Stimulated activated naive CD4-positive, alpha-beta T cell (primary cell): Measurements from ENCODE around the gene COX7A2L.
A peak's percentile ranks its signal among the peaks of the same experiment; 100 is the strongest.
"Not testable (repeated sequence)": the region's sequence is repeated elsewhere in the genome, so short reads cannot be mapped to it uniquely, and the experiment has no call there.

Experiments
- DNase-seq, 6 experiments: peaks; one replicate each; lab custom pipeline; 2025; lab: John Stamatoyannopoulos, UW

The COX7A2L gene, protein sequence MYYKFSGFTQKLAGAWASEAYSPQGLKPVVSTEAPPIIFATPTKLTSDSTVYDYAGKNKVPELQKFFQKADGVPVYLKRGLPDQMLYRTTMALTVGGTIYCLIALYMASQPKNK

DNA sequence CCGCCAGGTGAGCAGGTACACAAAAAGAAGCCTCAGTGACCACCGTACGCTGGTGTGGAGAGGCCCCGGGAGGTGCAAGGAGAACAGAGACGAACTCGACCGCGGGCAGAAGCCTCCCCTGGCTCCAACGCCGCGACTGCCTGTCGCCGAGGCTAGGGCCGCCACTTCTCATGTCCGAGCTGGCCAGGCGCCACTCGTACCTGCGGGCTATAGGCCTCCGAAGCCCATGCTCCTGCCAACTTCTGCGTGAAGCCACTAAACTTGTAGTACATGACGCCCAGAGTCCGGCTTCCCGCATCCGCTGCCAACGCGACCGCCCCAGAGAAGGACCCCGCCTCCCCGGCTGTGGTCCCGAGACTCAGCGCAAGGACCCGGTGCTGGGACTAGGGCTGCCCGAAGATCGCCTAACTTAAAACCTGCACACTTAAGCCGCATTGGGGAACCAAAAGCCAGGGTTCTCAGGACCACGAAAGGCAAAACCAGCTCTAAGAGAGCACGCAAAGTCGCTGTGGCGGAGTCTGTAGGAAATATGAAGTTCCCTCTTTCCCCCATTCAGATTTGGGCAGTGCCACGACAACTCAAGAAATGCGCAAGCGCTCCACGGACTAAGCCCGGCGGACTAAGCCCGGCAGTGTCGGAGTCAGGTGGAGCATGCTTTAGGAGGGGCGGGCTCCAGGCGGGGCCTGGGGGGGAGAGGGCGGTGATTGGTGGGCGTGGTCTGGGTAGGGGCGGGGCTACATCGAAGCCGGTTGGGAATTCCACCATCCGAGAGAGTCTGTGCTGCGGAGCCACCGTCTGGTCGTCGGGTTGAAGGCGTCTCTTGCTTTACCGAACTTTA, at the start of gene COX7A2L:
Gene COX7A2L (minus strand): TSS at position 328 of the 838 bp plus-strand sequence. CDS start 56 bp downstream, at position 272.
- peak; percentile 95 to 100 (median 98) for DNase-seq

DNA sequence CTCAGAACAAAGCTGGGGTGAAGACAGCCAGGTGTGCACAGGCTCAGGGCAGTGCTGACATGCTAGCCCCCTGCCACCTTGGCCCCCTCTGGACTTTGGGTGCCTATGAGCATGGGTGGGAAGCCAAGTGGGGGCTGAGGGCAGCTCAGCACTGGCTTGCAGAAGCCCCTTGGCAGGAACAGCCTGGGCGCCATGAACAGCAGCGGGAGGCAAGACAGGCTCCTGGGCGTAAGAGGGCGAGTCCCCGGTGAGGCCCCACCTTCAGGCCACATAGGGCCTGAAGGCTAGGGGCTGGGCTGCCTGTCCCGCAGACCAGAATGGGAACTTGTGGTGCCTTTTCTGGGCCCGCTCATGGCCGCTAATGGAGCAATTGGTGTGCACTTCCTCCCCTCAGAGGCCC, 47.0 kb upstream of the COX7A2L start:
- DNase-seq: no peak

DNA sequence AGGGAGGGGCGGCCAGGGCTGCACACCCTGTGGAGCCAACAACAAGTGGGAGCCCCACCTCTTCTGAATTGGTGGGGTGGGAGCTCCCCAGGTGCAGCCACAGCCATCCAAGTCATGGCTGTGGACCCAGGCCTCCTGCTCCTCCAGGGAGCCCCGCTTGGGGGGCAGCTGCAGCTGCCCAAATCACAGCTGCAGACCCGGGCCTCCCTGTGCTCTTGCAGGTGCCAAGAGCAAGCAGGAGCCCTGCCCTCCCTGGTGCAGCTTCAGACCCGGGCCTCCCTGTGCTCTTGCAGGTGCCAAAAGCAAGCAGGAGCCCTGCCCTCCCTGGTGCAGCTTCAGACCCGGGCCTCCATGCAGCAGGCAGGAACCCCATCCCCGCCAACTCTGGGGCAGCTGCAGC, 46.5 kb upstream of the COX7A2L start:
- no peak for DNase-seq

DNA sequence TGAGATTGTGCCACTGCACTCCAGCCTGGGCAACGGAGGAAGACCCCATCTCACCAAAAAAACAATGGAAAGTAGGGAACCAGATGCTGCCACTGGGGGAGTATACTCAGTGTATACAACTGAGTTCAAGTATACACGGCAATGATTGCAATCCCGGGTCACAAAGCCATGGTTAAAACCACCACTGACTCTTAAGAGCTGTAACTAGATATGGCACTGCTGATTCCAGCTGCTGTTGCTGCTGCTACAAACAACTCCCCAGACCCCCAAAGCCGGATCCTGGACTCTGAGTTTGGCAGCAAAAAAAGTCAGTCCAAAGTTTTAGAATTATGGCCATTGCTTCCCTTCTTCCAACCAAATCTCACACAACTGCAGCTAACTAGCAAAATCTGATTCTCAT, 43.7 kb upstream of the COX7A2L start:
- DNase-seq: no peak

DNA sequence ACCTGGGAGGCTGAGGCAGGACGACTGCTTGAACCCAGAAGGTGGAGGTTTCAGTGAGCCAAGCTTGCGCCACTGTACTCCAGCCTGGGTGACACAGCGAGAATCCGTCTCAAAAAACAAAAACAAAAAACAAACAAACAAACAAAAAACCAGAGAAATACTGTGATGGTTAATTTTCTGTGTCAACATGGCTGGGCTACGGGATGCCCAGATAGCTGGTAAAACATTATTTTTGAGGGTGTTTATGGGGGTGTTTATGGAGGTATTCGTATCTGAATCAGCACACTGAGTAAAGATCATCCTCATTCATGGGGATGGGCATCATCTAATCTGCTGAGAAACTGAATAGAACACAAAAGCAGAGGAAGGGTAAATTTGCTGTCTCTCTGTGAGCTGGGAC, 40.8 kb upstream of the COX7A2L start:
- DNase-seq: no peak

DNA sequence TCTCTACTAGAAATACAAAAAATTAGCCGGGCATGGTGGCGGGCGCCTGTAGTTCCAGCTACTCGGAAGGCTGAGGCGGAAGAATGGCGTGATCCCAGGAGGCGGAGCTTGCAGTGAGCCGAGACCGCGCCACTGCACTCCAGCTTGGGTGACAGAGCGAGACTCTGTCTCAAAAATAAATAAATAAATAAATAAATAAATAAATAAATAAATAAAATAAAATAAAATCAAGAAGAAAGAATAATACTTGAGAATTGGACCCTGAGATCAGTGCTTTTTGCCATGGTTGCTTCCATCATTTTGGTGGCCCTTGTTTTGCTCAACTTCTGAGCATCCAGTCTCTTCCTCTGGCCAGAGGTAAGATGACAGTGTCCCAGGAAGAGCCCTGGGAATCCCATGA, 37.0 kb upstream of the COX7A2L start:
- DNase-seq: not testable (repeated sequence)

DNA sequence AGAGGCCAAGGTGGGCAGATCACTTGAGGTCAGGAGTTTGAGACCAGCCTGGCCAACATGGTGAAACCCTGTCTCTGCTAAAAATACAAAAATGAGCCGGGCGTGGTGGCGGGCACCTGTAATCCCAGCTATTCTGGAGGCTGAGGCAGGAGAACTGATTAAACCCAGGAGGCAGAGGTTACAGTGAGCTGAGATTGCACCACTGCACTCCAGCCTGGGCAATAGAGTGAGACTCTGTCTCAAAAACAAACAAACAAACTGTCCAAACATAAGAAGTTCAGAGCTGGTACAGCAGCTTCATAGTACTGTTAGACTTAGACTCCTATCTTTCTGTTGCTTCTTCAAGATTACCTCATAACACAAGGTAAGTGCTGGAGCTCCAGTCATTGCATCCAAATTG, 32.3 kb upstream of the COX7A2L start:
- DNase-seq: not testable (repeated sequence)

DNA sequence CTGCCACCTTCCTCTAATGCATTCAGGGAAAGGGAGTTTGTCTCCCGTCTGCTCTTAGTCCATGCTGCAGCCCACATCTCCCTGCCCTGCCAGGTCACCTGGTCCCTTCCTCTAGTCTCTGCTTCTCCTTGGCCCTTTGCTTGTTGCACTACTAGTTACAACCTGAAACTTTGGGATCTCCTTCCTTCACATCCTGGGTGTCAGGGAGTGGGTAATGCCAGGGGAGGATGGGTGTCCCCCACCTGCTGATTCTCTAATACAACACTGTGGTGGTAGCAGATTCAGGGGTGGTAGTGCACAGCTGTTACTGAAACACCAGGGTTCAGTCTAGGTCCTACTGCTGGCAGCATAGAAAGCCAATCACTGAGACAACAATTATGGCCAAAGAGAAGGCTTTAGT, 31.2 kb upstream of the COX7A2L start:
- DNase-seq: no peak

DNA sequence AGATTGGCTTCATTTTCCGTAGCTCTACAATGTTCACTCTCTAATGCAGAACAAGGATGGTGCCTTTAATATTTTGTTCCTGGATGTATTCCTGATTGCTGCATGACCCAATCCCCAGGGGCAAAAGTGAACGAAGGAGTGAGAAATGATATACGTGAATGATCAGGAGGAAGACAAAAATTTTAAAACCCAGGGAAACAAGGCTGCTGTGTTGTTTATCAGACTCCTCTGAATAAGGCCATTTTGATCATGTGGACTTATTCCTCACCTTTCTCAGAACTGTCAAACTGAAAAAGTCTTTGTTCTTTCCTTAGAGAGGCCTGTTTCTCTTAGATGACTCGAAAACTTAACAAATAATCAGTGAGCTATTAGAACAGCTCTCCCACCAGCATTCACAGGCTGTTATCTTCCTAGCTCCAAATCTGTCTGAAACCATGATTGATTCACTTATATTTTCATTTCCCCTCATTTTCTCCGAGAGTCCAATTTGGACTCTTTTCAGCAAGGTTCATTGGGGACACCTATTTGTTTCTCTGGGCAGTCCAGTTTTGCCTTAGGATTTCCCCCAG, 29.5 kb upstream of the COX7A2L start:
- DNase-seq: no peak

DNA sequence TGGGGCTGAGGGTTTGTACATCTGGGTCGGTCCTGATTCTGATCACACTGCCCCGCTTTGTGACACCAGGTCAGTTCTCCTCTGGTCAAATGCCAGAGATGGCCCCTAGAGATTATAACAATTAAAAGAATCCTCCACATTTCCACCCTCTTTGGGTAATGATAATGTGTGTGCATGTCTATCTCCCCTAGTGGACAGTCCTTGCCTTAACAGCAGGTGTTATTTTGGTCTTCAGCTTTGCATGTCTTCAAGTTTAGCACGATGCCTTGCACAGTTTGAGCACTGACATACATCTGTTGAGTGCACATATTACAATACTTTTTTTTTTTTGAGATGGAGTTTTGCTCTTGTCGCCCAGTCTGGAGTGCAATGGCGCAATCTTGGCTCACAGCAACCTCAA, 25.7 kb upstream of the COX7A2L start:
- DNase-seq: no peak

DNA sequence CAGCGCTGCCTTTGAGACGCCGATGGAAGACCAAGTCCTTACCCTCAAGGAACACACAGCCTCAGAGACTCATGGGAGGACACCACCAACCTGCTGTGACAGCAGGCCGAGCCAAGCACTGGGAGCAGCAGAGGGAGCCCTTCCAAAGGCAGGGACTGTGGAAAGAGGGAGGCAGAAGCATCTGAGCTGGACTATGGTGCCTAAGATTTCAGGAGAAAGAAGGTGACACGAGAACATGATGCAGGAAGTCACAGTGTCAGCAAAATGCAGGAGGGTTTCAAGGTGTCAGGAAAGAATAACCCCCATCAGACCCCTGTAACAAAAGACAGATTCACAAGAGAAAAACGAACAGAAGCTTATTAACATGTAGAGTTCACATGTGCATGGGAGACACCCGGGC, 24.2 kb upstream of the COX7A2L start:
- DNase-seq: no peak

DNA sequence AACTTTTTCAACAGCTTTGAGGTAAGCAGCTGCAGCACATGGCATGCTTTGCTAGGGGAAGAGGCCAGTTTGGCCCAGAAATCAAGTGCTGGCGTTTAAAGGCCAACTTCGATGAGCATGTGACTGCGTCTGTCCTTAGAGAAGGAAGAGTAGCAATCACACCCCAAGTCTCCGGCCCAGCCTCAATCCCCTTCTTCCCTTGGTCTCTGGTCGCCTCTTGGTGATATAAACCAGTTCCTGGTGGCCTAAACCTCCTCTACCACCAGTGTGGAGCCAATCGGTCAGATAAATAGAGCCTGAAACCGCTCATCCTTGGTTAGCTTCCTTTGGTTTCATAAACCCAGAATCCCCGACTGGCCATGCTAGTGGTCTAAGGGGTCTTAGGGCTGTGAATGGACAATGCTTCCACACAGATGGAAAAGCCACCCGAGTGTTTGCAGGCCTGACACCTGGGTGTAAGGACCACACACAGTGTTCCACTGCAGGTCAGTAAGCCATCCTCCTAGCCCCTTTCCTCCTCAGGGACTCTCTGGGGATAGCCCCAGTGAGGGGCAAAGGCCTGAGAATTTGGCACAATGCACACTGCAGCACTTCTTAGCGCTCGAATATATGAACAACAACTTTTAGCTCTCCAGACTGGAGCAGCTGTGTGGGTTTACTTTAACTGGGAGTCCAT, 23.0 kb upstream of the COX7A2L start:
- no peak for DNase-seq

DNA sequence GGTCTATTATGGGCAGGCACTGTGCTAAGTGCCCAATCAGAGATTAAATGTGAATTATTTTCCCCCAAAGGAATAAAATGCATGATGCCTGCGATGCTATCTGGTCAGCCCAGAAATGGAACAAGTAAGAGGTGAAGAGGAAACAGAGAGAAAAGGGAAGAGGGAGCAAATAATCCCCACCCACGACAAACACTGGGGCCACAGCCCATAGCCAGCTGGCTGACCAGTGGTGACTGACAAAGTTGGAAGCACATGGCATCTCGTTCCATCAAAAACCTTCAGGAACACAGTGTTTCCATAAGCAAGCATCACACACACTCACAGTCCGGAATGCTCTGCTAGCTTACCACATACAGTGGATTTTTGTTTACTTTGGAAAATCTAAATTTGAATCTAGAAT, 21.1 kb upstream of the COX7A2L start:
- no peak for DNase-seq

DNA sequence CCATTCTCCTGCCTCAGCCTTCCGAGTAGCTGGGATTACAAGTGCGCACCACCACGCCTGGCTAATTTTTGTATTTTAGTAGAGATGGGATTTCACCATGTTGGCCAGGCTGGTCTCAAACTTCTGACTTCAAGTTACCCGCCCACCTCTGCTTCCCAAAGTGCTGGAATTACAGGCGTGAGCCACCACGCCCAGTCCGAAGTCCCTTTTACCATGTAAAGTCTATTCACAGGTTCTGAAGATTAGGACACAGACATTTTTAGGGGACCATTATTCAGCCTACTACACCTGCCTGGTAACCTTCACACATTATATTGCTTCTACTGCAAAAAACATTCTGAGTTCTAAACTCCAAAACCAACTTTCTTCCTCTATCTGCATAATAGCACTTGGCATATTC, 19.0 kb upstream of the COX7A2L start:
- not testable (repeated sequence) for DNase-seq

DNA sequence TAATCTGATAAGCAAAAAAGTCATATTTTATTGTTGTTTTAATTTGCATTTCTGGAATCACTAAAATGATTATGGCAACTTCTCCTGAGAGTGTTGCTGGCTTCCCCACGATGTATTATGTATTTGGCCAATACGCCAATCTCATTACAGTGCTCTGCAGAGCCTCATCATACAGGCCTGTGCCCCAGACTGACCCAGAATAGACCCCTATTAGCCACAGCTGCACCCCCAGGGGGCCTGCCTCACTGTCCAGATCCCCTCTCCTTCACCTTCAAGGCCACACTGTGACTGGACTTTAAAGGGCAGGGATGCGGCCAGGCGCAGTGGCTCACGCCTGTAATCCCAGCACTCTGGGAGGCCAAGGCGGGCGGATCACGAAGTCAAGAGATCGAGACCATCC, 17.4 kb upstream of the COX7A2L start:
- DNase-seq: no peak

DNA sequence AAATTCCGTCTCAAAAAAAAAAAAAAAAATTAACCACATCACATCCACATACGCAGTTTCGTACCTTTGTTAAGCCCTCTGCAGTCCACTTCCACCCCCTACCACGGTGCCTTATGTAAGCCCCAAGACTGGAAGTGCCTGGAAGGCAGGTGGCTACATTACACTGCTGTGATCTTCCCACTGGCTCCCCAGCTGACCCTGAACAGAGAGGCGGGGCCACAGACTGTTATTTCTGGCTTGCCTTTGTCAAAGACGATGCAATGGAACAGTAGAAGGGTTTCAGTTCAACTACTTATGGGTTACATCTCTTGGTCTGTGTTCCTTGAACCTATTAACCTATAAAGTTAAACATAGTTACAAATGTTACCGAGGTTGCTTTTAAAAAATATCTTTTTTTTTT, 15.7 kb upstream of the COX7A2L start:
- no peak for DNase-seq

DNA sequence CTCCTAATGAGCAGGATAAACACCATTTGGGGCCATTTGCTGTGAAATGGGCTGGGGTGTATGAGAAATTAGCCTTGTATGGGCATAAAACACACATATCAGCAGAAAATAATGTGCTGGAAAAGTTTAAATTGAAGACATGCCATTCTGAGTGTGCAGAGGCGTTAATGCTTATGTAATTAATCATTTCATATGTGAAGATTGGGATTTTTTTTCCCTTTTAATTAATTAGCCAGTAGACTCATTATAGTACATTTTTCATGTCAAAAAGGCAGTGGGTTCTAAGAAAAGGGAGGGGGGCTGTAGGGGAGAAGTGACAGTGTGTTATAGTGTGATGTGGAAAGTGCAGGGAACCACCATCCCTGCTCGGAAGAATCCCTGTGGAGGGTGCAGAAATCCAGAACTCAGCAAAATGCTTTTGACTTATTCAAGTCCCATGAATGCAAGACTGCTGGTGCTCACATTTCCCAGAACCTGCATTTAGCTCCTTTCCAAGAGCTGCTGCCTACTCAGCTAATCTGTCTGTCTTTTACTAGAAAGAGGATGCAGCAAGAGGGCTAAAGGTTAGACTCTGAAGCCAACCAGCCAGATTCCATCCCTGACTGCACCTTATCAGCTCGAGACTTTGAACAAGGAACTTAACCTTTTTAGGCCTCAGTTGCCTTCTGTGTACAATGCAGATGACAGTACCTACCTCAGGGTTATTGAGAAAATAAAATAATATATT, 11.6 kb upstream of the COX7A2L start:
- no peak for DNase-seq

DNA sequence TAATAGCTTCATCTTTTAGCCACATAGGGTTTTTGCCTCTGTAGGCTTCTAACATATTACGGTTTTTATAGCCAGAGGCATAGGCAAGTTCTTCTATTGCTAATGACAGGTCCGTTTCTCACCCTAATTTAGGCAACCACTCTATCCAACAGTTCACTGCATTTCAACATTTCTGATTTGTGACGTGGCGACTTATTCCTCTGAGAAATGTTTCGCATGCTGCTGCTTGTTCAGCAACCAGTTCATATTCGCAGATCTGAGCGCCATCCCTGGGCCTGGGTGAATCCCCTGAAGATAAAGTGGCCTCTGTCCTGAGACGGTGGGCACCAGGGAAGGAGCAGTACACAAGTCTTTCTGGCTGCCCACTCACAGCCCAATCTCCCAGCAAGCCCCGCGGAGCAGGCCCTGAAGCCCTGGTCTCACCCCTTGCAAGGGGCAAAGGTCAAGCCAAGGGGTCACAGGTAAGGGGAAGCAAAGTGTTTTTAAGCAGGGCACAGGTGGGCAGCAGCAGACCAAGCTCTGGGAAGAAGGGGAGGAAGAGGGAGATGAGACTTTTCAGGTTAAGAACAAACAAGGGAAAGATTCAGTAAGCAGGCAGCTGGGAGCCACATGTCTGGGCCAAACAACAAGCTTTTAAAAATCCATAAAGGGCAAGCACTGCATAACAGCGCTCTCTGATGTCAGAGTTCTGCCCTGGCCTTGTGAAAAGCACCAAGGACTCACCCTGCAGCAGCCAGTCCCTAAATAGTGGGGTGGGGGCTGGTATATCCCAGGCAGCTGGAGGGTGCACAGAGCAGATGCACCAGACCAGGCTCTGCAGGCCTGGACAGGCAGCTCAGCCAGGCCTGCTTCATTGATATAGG, 10.8 kb upstream of the COX7A2L start:
- DNase-seq: no peak

DNA sequence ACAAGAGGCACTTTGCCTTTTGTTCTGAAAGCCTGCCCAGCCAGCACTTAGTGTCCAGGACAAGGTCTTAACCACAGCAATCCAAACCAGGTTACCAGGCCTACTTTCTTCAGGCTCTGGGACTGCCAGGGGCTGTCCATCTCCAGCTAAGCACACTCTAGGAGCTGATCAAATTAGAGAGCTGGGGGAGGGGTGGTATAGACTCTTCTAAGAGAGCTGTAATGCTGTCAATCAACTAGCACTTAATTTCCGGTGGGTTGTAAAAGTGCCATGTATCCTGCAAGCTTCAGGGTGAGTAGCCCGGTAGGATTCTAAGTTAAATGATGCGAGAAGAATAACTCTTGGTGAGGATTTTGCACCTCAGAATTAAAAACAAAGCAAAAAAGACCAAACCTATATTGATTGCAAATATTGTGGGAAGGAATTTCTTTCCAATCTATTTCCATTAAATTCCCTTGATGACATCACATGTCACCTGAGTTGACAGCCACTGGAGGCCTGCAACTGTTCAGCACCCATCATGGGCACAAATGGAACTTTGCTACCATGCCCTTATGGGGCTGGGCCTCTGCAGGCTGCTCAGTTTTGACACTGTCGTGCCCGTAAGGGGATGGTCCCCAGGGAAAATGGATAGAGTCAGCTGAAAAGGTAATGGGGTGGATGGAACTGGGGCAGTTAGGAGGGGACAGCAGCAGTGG, 8.7 kb upstream of the COX7A2L start:
- no peak for DNase-seq

DNA sequence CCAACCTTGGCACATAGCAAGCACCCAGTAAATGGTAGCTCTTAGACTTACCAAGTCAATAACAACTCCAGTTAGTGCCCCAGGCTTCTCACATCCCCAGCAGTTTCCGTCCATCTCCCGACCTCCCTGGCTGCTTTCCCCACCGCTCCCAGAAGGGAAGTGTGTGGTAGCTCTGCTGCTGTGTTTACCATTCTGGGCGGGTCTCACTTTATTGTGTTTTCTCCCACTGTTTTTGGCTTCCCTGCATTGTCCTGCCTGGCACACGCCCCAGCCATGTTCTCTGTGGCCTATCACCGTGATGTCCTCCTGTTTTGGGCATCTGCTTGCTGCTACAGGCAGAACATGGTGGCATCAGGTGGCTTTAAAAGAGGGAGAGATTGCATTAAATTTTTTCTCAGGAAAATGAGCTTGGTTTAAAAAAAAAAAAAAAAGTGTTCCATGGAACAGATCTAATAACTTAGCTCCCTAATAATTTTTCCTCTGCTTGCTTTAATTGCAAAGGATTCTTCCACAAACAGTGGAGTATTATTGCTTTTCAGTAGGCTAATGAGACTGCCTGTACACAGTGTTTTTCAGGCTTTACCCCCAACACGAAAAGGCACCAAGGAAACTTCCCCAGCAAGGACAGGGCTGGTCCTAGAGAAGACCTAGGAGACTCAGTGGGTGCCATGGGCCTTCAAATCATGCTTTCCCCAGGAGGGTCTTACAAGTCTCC, 8.0 kb upstream of the COX7A2L start:
- no peak for DNase-seq
